ENCODE measurements around the gene SGSM1.

DNA sequence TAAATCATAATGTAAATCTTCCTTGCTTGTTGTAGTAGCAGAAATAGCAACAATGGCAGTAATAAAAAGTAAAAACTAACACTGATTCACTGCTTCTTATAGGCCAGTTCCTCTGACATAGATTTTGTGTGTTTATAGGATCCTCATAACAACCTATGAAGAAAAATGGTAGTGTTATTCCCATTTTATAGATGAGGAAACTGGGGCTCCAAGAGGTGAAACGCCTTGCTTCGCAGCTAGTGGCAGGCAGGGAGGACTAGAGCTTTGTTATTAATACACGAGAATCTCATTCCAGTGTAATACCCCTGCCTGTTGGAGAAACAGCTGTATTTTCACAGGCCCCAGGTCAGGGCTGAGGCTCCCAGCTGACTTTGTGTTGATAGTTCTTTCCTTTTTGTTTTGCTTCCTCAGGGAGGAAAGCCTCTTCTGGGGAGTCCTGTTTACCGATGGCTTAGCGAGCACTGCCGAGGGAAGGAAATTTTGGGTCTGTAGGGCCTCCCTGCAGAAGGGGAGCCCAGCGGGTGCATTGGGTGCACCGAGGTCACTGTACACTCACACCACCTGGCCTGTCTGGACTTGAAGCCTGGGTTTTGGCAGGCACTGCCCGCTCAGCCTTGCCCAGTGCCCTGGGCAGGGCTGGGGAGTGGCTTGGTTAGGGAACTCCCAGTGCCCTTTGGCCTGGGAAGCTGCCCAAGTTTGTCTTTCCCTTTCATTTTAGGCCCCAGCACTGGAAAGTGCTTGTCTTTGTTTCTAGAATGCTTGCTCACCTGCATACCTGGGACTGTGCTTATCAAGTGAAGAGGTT lies 160.0 kb downstream of the SGSM1 start:
- TF ChIP-seq XRCC5 (IDR thresholded peaks at IDR 0.05; ENCODE audit: low read depth, low read length) = no peak
- TF ChIP-seq U2AF1 (optimal IDR thresholded peaks at IDR 0.05; ENCODE audit: low read depth, low read length) = no peak
- no peak for TF ChIP-seq HDAC3 (IDR thresholded peaks at IDR 0.05; ENCODE audit: borderline replicate concordance, partially characterized antibody)
- no peak for TF ChIP-seq WHSC1 (IDR thresholded peaks at IDR 0.05; ENCODE audit: low read length)
- TF ChIP-seq CEBPG (CRISPR knock-in tag; IDR thresholded peaks at IDR 0.05) = no peak
- TF ChIP-seq CEBPG (tag; conservative IDR thresholded peaks at IDR 0.05 in 1 of 2, IDR thresholded peaks at IDR 0.05 in 1 of 2) = no peak
- no peak for TF ChIP-seq EGR1 (conservative IDR thresholded peaks at IDR 0.05)
- TF ChIP-seq, protein P1, sequence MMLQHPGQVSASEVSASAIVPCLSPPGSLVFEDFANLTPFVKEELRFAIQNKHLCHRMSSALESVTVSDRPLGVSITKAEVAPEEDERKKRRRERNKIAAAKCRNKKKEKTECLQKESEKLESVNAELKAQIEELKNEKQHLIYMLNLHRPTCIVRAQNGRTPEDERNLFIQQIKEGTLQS (IDR thresholded peaks at IDR 0.05) = no peak
- TF ChIP-seq, protein P1 (CRISPR knock-in tag; conservative IDR thresholded peaks at IDR 0.05) = no peak
- no peak for TF ChIP-seq TARDBP (IDR thresholded peaks at IDR 0.05)
- TF ChIP-seq, protein P2, sequence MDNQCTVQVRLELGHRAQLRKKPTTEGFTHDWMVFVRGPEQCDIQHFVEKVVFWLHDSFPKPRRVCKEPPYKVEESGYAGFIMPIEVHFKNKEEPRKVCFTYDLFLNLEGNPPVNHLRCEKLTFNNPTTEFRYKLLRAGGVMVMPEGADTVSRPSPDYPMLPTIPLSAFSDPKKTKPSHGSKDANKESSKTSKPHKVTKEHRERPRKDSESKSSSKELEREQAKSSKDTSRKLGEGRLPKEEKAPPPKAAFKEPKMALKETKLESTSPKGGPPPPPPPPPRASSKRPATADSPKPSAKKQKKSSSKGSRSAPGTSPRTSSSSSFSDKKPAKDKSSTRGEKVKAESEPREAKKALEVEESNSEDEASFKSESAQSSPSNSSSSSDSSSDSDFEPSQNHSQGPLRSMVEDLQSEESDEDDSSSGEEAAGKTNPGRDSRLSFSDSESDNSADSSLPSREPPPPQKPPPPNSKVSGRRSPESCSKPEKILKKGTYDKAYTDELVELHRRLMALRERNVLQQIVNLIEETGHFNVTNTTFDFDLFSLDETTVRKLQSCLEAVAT (IDR thresholded peaks at IDR 0.05) = no peak
